Dedifferentiated amniotic fluid mesenchymal stem cell (primary cell): ENCODE measurements around the gene EPB41L2.
"Not testable (repeated sequence)": the region's sequence is repeated elsewhere in the genome, so short reads cannot be mapped to it uniquely, and the experiment has no call there.

Source experiments
- DNase-seq: peaks from one replicate; pipeline ENCODE4 v3.0.0-alpha.2; 2016; ENCODE audit errors: extremely low spot score

EPB41L2 gene

DNA sequence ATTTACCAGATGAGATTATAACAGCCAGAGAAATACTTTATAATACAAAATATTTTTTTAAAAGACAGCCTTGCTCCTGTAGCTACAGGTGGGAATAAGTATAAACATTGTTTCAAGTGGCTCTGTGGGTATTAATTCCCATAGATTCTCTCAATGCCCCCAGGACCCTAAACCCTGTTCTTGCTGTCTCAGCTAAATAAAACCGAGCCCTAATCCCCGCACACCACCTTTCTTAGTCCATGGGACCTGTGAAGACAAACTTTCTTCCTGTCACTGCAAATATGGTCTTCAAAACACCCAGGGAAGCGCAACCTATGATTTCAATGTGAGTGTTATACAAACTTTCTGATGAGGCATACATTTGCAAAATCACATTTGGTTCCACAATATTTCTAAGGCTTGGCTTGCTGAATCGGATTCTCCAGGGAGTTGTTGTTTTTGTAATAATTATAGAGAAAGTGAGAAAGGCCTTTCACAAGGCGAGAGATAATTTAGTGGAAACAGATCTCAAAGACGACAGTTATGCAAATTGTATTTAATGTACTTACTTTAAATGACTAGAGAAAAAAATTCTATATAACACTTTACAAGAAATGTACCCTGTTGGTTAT is 224.7 kb downstream of the EPB41L2 start:
- no peak for DNase-seq

DNA sequence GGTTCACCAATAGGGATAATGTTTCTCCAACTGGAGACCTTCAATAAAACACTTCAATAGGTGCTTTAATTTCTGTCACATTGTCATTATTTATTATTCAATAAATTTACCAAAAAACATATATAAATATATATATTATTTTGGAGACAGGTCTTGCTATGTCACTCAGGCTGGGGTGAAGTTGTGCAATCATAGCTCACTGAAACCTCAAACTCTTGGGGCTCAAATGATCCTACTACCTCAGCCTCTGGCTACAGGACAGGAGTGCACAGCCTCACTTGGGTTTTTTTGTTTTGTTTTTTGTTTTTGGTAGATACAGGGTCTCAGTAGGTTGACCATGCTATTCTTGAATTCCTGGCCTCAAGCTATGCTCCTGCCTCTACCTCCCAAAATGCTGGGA is 226.0 kb downstream of the EPB41L2 start:
- DNase-seq, result no peak

DNA sequence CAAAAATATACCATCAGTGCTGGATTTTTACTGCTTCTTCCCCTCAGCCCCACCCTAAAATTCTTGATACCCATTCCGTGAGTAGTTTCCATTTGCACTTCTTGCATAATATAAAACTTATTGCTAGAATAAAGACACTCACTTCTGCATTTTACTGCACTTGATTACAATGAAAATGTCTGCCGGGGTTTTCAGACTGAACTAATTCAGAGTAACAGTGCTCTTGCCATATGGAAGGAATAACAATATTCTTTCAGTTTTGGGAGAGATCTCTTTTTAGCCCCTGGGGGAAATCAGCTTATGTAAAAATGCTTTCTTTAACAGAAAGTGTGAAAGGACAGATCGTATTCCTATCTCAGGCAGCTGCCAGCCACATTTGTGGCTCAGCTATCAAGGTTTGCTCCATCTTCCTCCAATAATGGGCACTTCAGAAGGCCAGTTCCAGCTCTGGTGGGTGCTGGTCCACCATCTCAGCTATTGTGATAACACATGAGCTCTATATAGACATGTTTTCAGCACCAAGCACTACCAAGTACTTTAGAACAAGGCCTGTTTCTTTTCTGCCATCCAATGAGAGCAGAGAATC is 226.9 kb downstream of the EPB41L2 start:
- no peak for DNase-seq

DNA sequence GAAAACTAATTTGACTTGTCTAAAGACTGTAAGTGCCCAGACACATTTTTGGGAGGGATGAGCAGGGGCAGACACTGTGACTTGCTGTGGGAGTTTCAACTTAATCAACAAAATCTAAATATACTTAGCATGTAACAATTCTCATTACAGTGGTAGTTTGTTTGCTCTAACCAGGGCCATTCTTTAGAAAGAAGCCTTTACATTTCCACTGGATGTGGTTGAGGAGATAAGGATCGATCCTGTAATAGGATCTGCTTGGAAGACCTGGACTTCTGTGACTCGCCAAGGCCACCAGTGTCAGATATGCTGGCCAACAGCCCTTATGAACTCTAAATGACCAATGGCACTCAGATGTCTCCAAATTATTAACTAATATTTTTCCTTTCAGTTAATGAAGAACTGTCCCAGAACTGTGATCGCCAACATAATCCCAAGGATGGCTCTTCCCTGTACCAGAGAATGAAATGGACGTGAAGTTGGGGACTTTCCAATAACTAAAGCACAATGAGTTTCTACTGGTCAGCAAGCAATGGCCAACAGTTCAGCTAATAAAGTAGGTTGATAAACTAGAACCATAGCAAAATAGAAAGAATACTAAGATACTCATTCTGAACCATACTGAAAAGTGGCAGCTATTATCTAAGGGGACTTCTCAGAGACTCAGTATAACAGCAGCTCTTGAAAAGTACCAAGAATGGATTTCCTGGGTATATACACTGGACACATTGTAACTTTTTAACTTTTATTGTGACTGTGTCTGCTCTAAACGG is 228.4 kb downstream of the EPB41L2 start:
- no peak for DNase-seq

DNA sequence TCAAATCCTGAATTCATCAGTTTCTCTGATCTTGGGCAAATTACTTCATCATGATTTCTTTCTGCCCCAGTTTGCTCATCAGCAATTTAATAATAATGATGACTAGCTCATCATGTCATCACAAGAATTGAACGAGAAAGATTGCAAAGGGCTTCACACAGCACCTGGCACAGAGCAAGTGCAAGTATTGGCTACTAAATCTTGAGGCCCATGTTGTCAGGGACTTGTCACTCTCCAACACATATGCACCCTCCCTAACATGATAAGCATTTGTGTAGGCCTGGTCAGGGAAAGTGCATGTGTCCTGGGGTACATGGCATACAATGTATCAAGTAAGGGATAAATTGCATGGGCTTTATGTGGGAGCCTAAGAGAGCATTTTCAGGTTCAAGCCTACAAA is 229.5 kb downstream of the EPB41L2 start:
- no peak for DNase-seq

DNA sequence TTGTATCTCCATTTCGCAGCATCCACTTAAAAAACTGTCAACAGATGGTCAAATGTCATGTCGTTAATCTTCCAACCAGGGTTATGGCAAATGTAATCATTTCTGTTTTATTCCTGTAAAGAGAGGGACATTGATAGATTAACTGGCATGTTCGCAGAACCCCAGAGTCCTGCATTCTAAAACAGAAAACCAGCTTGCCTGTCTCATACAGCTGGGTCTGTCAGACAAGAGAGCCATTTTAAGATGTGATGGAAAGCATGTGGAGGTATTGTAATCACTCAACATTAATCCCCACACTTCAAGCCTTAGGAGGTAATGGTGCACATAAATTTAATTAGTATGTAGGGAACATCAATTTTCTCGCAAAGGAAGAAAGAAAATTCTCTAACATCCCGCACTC is 231.4 kb downstream of the EPB41L2 start:
- DNase-seq, result no peak

DNA sequence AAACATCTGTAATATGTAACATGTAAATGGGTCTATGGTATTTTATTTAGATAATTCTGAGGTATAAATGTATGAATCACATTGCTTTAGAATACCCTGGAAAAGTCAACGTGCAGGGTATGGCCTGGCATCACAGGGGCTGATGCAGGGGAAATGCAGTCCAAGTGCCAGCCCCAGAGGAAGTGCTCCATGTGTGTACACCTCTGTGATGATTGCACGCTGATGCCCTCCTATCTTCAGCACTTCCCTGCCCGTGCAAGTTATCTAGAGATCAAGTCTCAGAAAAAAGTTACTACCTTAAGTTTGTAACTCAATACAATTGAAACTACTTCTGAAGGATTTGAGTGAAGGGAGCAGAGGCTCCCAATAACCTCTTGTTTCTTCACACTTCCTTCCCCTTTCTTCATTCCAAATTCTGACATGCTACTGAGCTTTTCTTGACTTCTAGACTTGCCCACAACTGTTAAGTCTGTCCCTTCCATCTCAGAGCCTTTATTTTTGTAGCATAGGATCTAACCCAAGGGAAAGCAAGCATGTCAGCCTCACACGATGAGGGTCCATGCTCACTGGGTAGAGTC is 233.6 kb downstream of the EPB41L2 start:
- DNase-seq, result no peak

DNA sequence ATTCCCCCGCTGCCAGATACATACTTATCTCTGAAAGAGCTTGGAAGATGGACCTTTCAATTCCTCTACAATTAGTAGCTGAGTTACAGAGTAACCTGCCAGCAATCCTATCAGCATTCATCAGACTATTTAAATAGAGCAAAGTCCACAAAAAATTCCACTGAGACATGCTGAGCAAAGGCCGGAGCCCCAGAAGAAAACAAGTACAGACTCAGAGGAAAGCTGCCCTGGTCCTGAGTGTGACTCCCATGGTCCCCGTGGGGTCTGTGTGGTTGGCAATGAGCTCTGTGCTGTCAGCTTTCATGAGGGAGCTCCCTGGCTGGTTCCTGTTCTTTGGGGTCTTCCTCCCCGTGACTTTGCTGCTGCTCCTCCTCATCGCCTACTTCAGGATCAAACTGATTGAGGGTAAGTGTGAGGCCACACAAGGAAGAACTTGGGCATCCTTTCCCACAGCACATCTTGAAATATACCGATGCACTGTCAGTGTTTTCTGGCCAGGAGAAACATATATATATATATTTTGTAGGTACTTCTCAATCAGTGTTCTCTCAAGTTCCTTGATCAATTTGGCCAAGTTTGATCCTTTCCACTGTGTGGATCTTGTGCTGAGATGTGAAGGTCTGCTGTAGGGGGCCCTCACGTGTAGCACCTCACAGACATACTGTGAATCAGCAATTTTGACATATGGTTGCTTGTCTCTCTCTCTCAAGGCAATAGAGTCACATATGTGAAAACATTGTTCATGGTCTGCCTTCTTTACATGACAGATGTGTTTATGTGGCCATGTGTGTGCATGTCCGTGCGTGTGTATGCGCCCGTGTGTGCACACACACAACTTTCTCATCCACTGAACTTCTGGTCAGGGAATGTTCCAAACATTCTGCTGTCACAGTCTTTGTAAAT is 235.5 kb downstream of the EPB41L2 start, which contains the start of gene SMLR1:
Gene SMLR1, plus strand, starts transcription at position 160 of the 903 bp plus-strand sequence. Its CDS starts 8 bp downstream, at position 168.
- no peak for DNase-seq

DNA sequence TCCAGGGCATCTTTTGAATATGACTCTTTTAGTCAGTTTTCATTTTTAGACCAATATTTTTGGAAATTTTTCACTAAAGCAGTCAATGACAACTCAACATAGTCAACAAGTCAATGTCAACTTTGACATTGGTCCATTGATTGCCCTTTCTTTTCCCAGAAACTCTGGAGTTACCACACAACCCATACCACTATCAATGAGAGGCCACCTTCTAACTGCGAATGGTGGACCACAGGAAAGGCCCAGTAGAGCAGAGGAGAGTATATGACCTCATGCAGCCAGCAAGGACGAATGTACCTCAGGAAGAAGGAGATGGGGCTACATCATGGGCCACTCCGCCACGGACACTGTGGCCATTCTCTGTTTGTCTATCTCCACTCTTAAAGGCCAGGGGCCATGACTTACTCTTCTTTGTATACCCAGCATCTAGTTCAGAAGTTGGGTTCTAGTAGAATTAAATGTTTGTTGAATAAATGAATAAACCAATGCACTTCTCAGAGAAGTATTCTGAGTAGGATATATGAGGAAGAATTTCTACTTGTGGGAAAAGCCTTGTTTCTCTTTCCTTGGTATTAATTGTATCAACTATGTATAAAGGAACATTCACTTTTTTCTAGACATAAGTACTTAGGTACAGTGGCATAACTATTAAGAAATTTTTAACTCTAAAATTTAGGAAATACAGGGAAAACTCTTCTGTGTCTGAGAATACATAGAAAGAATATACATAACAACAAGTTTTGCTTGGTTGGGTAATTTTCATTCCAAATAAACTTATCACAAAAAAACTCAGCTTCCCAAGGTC is 236.4 kb downstream of the EPB41L2 start:
- DNase-seq, result no peak

DNA sequence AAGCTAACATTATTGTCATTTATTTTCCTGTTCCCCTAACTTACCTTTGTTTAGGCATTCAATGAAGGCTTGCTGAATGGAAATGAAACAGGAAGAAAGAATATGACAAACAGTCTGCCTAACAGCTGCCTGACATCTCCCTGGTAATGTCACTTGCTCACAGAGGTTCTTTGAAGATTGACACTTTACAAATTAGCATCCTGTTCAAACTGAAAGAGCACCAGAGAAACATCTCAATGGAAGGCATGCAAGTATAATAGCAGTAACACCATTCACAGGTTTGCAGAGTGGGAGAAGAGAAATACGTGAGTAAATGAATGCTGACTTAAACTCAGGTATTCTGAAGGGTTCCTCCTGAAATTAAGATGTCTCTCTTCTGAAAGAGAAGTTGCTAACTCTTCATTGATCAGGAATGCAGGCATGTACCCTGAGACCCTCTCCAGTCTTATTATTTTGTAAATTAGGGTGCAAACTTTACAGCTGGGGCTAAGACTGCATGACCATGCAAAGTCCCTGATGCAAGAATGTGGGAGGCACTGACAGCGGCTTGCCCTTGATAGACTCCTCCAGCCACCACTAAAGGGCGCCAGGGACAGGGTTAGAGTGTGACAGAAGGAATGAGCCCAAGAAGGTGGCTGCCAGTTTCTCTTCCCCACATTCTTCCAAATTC is 237.1 kb downstream of the EPB41L2 start:
- no peak for DNase-seq

DNA sequence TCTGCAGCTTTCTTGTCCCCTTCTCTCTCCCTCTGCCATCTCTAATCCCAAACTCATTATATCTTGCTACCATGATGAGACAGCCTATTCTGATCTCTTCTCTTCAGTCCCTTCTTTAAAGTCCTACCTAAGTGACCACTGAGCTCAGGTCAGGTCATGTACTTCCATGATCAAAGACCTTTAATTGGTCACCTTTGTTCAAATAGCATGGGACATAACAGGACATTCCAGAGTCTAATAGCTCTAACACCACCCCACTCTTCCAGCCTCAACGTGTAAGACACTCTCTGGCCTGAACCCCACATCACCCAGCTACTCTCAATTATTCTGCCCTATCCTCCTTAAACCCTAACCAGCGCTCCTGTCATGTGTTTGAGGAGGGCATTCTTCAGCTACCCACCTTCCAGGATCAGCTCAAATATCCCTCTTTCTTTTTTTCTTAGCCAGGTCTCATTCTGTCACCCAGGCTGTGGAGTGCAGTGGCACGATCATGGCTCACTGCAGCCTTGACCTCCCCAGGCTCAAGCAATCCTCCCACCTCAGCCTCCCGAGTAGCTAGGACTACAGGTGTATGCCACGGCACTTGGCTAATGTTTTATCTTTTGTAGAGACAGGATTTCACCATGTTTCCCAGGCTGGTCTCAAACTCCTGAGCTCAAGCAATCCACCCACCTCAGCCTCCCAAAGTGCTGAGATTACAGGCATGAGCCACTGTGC is 237.9 kb downstream of the EPB41L2 start:
- DNase-seq, result no peak

DNA sequence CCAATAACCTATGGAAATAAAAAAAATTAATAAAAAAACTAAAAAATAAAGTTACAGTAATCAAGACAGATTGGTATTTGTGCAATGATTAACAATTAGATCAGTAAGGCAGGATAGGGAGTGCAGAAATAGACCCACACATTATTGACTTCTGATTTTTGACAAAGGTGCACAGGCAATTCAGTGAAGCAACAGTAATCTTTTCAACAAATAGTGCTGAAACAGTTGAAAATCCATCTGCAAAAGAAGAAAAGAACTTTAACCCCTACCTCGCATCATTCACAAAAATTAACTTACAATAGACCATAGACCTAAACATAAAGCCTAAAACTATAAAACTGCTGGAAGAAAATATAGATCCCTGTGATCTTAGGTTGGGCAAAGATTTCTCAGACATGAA is 240.3 kb downstream of the EPB41L2 start:
- no peak for DNase-seq

DNA sequence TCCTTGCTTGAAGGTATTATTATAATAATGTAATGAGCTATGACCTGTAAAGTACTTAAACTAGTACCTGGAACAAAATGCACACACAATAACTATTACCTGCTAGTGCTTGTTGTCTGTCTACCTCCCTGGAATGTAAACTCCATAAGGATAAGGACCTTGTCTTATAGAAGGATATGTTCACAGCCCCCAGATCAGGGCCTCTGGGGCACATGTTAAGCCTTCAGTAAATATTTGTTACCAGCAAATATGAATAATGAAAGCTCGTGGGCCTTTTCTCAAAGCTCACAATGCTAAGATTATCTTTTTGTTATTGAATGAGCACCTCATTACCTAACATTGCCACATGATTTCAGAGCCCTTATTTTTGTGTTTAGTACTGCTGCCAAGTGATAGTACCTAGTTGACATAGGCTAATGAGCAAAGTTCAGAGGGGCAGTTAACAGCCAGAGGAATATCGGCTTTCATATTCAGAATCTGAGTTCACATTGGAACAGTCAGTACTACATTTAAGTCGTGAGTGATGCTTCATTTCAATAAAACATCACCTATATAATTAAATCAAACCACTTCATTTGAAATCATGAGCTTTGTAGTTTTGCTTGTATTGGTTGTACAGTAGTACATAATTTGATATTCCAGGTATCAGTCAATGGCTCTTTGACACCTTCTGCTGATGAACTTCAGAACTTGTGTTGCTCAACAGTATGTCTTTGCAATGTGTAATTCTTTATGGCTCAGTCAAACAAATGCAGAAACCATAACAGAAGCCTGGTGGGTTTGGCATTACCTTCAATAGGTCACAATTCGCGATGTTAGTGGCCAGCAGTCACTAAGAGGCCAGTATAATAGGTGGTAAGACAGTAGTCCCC is 247.6 kb downstream of the EPB41L2 start:
- no peak for DNase-seq

DNA sequence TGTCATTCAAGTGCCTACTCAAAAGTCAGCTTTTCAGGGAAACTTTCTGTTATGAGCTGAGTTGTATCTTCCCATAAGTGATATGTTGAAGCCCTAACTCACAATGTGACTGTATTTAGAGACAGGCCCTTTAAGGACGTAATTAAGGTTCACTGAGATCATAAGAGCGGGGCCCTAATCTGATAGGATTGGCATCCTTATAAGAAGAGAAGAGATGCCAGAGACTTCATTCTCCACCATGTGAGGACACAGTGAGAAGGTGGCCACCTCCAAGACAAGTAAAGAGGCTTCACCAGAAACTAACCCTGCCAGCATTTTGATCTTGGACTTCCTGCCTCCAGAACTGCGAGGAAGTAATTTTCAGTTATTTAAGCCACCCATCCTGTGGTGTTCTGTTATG is 248.5 kb downstream of the EPB41L2 start:
- no peak for DNase-seq

DNA sequence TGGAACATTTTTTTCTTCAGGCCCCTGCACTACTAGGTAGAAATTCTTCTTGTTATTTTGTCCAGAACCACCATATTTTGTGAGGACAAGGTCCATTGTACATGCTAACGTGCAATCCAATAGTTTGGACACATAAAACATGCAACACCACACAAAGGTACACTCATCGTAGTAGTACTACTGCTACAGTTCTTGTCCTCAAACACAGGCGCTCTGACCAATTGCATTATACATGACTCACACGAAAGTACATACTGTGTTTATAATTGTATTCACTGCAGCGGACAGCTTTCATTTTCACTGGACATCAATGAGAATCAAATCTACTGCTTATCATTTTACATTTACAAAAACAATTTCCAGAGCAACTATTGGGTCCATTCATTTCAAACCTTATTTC is 251.1 kb downstream of the EPB41L2 start:
- DNase-seq, result no peak

DNA sequence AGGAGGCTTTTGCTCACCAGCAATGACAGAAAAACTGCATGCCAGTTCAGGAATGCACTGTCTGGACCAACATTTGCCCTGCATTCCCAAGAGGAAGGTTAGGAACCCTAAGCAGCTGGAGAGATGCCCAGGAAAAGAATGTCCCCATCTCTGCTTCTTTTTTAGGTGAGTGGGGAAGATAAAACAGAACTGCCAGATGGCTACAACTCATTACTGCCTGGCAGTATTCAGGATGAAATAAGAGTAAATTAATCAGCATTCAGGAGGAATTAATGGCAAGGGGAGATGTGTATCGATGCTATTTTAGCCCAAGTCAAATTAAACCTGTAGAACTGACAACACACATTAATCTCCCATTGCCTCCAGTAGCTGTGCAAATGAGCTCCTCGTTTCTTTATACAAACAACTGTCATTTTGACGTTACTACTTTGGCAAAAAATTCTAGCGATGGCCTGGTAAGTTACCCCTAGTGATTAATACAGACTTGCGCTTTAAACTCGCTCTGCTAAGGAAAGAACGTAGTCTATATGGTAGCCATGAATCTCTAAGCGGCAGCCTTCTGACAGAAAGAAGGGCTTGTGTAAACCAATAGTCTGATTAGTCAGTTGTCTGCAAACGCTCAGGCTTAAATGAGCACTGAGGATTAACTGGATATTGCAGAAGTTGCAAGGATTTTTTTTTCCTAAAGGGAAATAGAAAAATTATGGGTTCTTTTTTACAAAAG is 252.6 kb downstream of the EPB41L2 start:
- DNase-seq, result no peak

DNA sequence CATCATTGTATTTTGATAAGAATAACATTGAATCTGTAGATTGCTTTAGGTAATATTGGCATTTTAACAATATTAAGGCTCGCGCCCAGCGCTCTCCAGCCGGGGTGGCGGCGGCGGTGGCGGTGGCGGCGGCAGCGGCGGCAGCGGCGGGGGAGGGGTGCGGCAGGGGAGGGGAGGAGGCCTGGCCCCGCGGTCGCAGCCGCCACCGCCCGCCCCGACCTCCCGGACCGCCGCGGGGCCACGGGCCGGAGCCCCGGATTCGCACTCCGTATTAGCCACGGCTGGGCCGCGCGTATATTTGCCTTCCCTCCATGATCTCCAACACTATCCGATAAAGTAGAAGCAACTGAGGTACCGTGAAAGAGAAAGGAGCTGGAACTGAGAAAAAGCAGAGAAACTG is 261.7 kb downstream of the EPB41L2 start:
- DNase-seq, result not testable (repeated sequence)

DNA sequence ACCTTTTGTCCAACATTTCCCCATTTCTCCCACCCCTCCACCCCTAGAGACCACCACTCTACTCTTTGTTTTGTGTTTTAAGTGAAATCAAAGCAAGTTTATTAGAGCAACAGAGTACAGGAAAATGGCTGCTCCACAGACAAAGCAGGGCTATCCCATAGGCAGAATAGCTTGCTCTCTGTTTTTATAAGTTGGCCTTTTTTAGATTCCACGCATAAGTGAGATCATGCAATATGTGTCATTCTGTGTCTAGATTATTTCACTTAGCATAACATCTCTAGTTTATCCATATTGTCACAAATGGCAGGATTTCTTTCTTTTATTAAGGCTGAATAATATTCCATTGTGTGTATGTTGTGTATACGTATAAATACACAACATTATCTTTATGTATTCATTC is 266.0 kb downstream of the EPB41L2 start:
- no peak for DNase-seq
